GM12865 (cell line): ENCODE data around the gene RPUSD3.

Experiments used
- DNase-seq: peaks from one replicate; pipeline ENCODE4 v3.0.0; 2010; ENCODE audit warnings: low read depth
- H3K4me3 ChIP-seq: 2 replicates; pipeline ENCODE4 v1.5.1; 2011; ENCODE audit warnings: mild to moderate bottlenecking, low read depth, low read length, control low read depth
- TF ChIP-seq, protein P1 (sequence below): IDR thresholded peaks from 2 replicates; pipeline ENCODE4 v1.5.1; 2011; ENCODE audit warnings: low read length, control low read depth, low read depth, inconsistent platforms; ENCODE audit not compliant: insufficient read depth; ENCODE audit errors: missing control alignments

Gene RPUSD3

DNA sequence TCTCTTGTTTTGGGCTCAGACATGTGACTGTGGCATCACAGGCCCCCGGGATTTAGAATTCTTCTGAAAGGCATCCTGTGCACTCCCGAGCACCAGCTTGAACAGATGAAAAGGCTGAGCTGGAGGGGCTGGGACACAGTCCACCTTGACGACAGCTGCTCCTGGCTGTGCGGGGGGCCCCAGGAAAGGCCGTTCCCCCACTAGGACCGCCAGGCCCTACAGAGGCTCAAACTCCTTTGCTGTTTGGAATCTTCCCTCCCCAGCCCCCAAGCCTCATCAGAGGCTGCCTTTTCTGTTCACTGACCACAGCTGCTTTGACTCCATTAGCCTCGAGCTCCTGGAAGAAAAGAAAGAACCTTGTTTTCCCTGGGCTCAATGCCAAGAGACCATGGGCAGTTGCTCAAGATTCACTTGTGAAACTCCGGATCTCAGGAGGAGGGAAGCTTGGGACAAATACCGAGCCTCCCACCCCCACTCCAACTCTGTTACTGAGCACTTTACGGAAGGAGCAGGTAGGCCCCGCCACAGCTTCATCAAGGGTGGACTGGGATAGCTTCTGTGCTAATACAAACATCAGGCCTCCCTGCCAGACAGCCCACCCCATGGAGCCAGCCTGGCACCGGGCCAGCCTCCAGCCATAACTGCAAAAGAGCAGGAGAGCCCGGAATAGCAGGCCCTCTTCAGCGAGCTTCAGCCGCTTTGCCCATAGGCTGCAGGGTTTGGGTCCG lies 20.6 kb upstream of the RPUSD3 start:
- no peak for DNase-seq
- TF ChIP-seq, protein P1, sequence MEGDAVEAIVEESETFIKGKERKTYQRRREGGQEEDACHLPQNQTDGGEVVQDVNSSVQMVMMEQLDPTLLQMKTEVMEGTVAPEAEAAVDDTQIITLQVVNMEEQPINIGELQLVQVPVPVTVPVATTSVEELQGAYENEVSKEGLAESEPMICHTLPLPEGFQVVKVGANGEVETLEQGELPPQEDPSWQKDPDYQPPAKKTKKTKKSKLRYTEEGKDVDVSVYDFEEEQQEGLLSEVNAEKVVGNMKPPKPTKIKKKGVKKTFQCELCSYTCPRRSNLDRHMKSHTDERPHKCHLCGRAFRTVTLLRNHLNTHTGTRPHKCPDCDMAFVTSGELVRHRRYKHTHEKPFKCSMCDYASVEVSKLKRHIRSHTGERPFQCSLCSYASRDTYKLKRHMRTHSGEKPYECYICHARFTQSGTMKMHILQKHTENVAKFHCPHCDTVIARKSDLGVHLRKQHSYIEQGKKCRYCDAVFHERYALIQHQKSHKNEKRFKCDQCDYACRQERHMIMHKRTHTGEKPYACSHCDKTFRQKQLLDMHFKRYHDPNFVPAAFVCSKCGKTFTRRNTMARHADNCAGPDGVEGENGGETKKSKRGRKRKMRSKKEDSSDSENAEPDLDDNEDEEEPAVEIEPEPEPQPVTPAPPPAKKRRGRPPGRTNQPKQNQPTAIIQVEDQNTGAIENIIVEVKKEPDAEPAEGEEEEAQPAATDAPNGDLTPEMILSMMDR: no peak
- H3K4me3 ChIP-seq: no peak overlapping the region

- DNase-seq: no peak
- TF ChIP-seq, protein P1: no peak
- H3K4me3 ChIP-seq: no peak overlapping the region
These were observed 19.4 kb upstream of the RPUSD3 start for GRCh38 chr3:9863058-9863772.

GRCh38 chr3:9862391-9863057 lies 18.7 kb upstream of the RPUSD3 start:
- no peak overlapping the region for H3K4me3 ChIP-seq
- TF ChIP-seq, protein P1: no peak
- no peak for DNase-seq

DNA sequence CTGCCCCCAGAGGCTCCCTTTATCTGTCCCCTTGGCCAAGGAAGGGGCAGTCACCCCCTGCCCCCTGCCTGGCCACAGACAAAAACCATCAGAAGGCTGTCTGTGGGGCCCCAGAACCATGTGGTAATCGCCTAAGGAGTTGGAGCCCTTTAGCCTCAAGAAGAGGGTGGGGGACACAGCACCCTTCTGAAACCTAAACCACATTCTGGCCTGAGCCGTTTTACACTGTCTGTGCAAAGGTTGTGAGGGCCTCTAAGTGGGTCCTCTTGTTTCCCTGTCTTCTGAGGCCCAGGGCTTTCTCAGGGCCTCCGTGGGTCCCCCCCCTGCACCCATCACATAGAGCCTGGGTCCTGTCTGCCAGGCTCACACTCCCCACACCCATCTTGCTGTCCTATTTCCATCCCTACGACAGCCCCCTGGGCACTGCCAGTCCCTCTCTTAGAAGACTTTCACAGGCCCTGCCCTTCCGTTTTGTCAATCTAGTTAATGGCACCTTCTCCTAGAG lies 17.9 kb upstream of the RPUSD3 start:
- no peak for DNase-seq
- no peak overlapping the region for H3K4me3 ChIP-seq
- TF ChIP-seq, protein P1: no peak

DNA sequence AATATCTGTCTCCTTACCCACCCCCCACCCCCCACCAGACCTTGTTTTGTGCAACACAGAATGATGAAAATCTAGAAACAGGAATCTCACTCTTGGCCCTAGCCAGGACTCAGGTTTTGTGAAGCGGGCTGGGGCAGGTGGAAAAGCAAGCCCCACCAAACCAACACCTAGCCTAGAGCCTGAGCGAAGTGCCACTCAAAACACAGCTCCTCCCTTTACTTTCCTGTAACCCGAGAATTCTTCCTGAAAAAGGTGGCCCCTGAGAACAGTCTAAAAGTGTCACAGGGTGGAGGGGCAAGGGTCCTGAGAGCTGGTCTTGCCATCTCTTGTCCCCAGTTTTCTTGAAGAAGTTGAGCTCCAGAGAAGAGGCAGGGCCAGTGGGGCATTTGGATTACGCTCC lies 17.4 kb upstream of the RPUSD3 start:
- no peak for DNase-seq
- no peak overlapping the region for H3K4me3 ChIP-seq
- TF ChIP-seq, protein P1: no peak

- no peak overlapping the region for H3K4me3 ChIP-seq
- TF ChIP-seq, protein P1: no peak
- no peak for DNase-seq
These were observed 15.8 kb upstream of the RPUSD3 start for GRCh38 chr3:9859530-9860025.
